GM12874 (cell line): ENCODE results near the gene TSPAN6.

Source experiments
- CTCF ChIP-seq: IDR thresholded peaks from 2 replicates; pipeline ENCODE4 v1.5.1; 2011; ENCODE audit warnings: low read depth, mild to moderate bottlenecking, control low read depth, low read length, moderate library complexity; ENCODE audit not compliant: insufficient read depth

Gene TSPAN6

GRCh38 chrX:100636321-100636991 is at the start of gene TSPAN6:
Gene TSPAN6 (minus strand): TSS chrX:100636806. CDS start chrX:100636694, 112 bp downstream.
- TF ChIP-seq CTCF: no peak

- no peak for TF ChIP-seq CTCF
Measured at GRCh38 chrX:100685997-100686305, 49.3 kb upstream of the TSPAN6 start.

GRCh38 chrX:100685284-100685996 is 48.8 kb upstream of the TSPAN6 start:
- peak; percentile 58 for TF ChIP-seq CTCF

GRCh38 chrX:100682939-100683338 is 46.3 kb upstream of the TSPAN6 start:
- TF ChIP-seq CTCF: no peak

- TF ChIP-seq CTCF: no peak
Measured at GRCh38 chrX:100681599-100681998, 45.0 kb upstream of the TSPAN6 start.

- no peak for TF ChIP-seq CTCF
Measured at GRCh38 chrX:100680756-100681155, 44.1 kb upstream of the TSPAN6 start.

GRCh38 chrX:100677611-100678181 is 41.1 kb upstream of the TSPAN6 start:
- TF ChIP-seq CTCF: no peak
